K562 (cell line): ENCODE data around the gene SGSM2.

Experiments
- CTCF ChIP-seq, 3 experiments: IDR thresholded peaks in 2 of 3; conservative IDR thresholded peaks in 1 of 3; 2 replicates each; pipeline ENCODE4 v1.5.1; 2011 to 2012; ENCODE audit warnings: low read length in 3 of 3, mild to moderate bottlenecking in 3 of 3, control low read depth in 2 of 3, improper control_type of control experiment in 1 of 3, inconsistent platforms in 1 of 3, low read depth in 1 of 3, mixed read lengths in 1 of 3, moderate library complexity in 1 of 3; ENCODE audit not compliant: insufficient read depth in 2 of 3
- DLX4 ChIP-seq: fragments of 250-450 bp; sonication (Bioruptor Pico); IDR thresholded peaks from 2 replicates; pipeline ENCODE4 v1.6.1; 2021; ENCODE audit warnings: mild to moderate bottlenecking
- ETS1 ChIP-seq: conservative IDR thresholded peaks from 2 replicates; pipeline ENCODE4 v1.6.1; 2011; ENCODE audit warnings: low read depth, mild to moderate bottlenecking, low read length; ENCODE audit not compliant: control insufficient read depth
- FOS ChIP-seq: IDR thresholded peaks from 3 replicates; pipeline ENCODE4 v1.6.1; 2011; ENCODE audit not compliant: insufficient read length; ENCODE audit errors: extremely low read depth
- JUND ChIP-seq, 2 experiments: IDR thresholded peaks; 2 replicates in 1 of 2; 3 replicates in 1 of 2; pipeline ENCODE4 v1.6.1; 2011; ENCODE audit warnings: borderline replicate concordance in 2 of 2, low read depth in 2 of 2, low read length in 2 of 2, improper control_type of control experiment in 1 of 2, missing biosample characterization in 1 of 2, missing genetic modification characterization in 1 of 2, missing genetic modification reagents in 1 of 2
- KDM4B ChIP-seq, 2 experiments: fragments of 450-650 bp in 1 of 2; sonication (generic) in 1 of 2; IDR thresholded peaks; 2 replicates each; pipeline ENCODE4 v1.6.1; 2016 to 2017; ENCODE audit warnings: borderline replicate concordance in 2 of 2, antibody characterized with exemption in 1 of 2, low read depth in 1 of 2, mild to moderate bottlenecking in 1 of 2
- KLF16 ChIP-seq: IDR thresholded peaks from 2 replicates; pipeline ENCODE4 v1.6.1; 2016; ENCODE audit warnings: antibody characterized with exemption
- NONO ChIP-seq, 2 experiments: fragments of 200-400 bp in 1 of 2; fragments of 450-650 bp in 1 of 2; formaldehyde crosslinking in 1 of 2; IDR thresholded peaks; 2 replicates each; pipeline ENCODE4 v1.6.1; 2017; ENCODE audit warnings: low read depth in 2 of 2, mild to moderate bottlenecking in 2 of 2, moderate library complexity in 2 of 2, low read length in 1 of 2
- POLR2A ChIP-seq: fragments of 450-650 bp; conservative IDR thresholded peaks from 2 replicates; pipeline ENCODE4 v1.6.1; 2016
- POLR2AphosphoS5 ChIP-seq: IDR thresholded peaks from 2 replicates; pipeline ENCODE4 v1.6.1; 2011; ENCODE audit warnings: mild to moderate bottlenecking, low read depth, low read length, moderate library complexity; ENCODE audit not compliant: control insufficient read depth, insufficient read depth
- RAD21 ChIP-seq, 2 experiments: fragments of 250-450 bp in 1 of 2; fragments of 450-650 bp in 1 of 2; sonication (Bioruptor Pico) in 1 of 2; formaldehyde crosslinking in 1 of 2; IDR thresholded peaks in 1 of 2; conservative IDR thresholded peaks in 1 of 2; 2 replicates each; pipeline versions ENCODE4 v1.4.0 to v1.8.0; 2020 to 2022; ENCODE audit warnings: mild to moderate bottlenecking in 2 of 2, moderate library complexity in 1 of 2
- REST ChIP-seq, 2 experiments: fragments of 450-650 bp; formaldehyde crosslinking in 1 of 2; IDR thresholded peaks; 2 replicates each; pipeline versions ENCODE4 v1.4.0 to v1.6.1; 2014 to 2020; ENCODE audit warnings: mild to moderate bottlenecking in 2 of 2, borderline replicate concordance in 1 of 2, low read depth in 1 of 2
- XRCC5 ChIP-seq: fragments of 200-400 bp; formaldehyde crosslinking; IDR thresholded peaks from 2 replicates; pipeline ENCODE4 v1.6.1; 2017; ENCODE audit warnings: low read depth, mild to moderate bottlenecking, low read length
- ZFP36 ChIP-seq: fragments of 150-350 bp; IDR thresholded peaks from 2 replicates; pipeline ENCODE4 v1.6.1; 2018; ENCODE audit warnings: low read length, low read depth; ENCODE audit not compliant: partially characterized antibody

- TF ChIP-seq RAD21 (CRISPR knock-in tag; conservative IDR thresholded peaks at IDR 0.05 in 1 of 2, IDR thresholded peaks at IDR 0.05 in 1 of 2) = no peak
- no peak for TF ChIP-seq KDM4B (IDR thresholded peaks at IDR 0.05; ENCODE audit: borderline replicate concordance in 2 of 2, low read depth in 1 of 2)
- no peak for TF ChIP-seq NONO (IDR thresholded peaks at IDR 0.05; ENCODE audit: low read depth in 2 of 2, low read length in 1 of 2)
- no peak for TF ChIP-seq CTCF (IDR thresholded peaks at IDR 0.05 in 2 of 3, conservative IDR thresholded peaks at IDR 0.05 in 1 of 3; ENCODE audit: insufficient read depth in 2 of 3, low read depth in 1 of 3, low read length in 3 of 3)
- no peak for TF ChIP-seq REST (IDR thresholded peaks at IDR 0.05; ENCODE audit: borderline replicate concordance)
- TF ChIP-seq REST (CRISPR knock-in tag; IDR thresholded peaks at IDR 0.05; ENCODE audit: low read depth) = no peak
- TF ChIP-seq DLX4 (CRISPR knock-in tag) = no peak
- TF ChIP-seq POLR2A = no peak
- no peak for TF ChIP-seq POLR2AphosphoS5
- no peak for TF ChIP-seq JUND (IDR thresholded peaks at IDR 0.05; ENCODE audit: borderline replicate concordance, low read depth, low read length)
- no peak for TF ChIP-seq JUND (tag; IDR thresholded peaks at IDR 0.05; ENCODE audit: borderline replicate concordance, low read depth, low read length)
- TF ChIP-seq ETS1 = no peak
- no peak for TF ChIP-seq XRCC5
- TF ChIP-seq FOS = no peak
- no peak for TF ChIP-seq ZFP36
- TF ChIP-seq KLF16 = no peak
Observed at GRCh38 chr17:2415081-2415480, 77.8 kb downstream of the SGSM2 start.
